HepG2 (cell line): ENCODE data around the gene LYSMD1. TPM values are rescaled to one million over a fixed set of nuclear protein-coding genes. Genes with fewer than 3 reads are reported as not detected.
A peak's percentile ranks its signal among the peaks of the same experiment; 100 is the strongest.

Experiments used
- ATF2 ChIP-seq: sonication (generic); formaldehyde crosslinking; IDR thresholded peaks from 2 replicates; pipeline ENCODE4 v1.4.0; 2020; ENCODE audit warnings: missing genetic modification reagents
- CENPX ChIP-seq: sonication (generic); formaldehyde crosslinking; IDR thresholded peaks from 2 replicates; pipeline ENCODE4 v1.9.0; 2021; ENCODE audit warnings: mild to moderate bottlenecking, missing genetic modification reagents, moderate library complexity
- CREB1 ChIP-seq, 2 experiments: fragments of 450-650 bp in 1 of 2; IDR thresholded peaks; 2 replicates each; pipeline ENCODE4 v1.6.1; 2016 to 2017; ENCODE audit warnings: control low read depth in 1 of 2, mild to moderate bottlenecking in 1 of 2, missing compliant biosample characterization in 1 of 2, missing genetic modification characterization in 1 of 2
- CSRNP1 ChIP-seq: sonication (generic); formaldehyde crosslinking; IDR thresholded peaks from 2 replicates; pipeline ENCODE4 v1.8.1; 2023; ENCODE audit warnings: mild to moderate bottlenecking, missing genetic modification reagents
- DBP ChIP-seq: sonication (generic); formaldehyde crosslinking; IDR thresholded peaks from 2 replicates; pipeline ENCODE4 v1.4.0; 2020; ENCODE audit warnings: missing genetic modification reagents; ENCODE audit errors: not compliant biosample characterization
- EEA1 ChIP-seq: sonication (generic); formaldehyde crosslinking; IDR thresholded peaks from 2 replicates; pipeline ENCODE4 v1.5.1; 2020; ENCODE audit warnings: mild to moderate bottlenecking, missing genetic modification reagents, borderline replicate concordance
- ELF4 ChIP-seq: sonication (generic); formaldehyde crosslinking; IDR thresholded peaks from 2 replicates; pipeline ENCODE4 v1.5.0; 2020; ENCODE audit warnings: missing genetic modification reagents, mild to moderate bottlenecking, moderate library complexity, borderline replicate concordance
- FOSL1 ChIP-seq: sonication (generic); formaldehyde crosslinking; IDR thresholded peaks from 2 replicates; pipeline ENCODE4 v1.9.0; 2021; ENCODE audit warnings: missing genetic modification reagents, borderline replicate concordance
- HIC2 ChIP-seq: sonication (generic); formaldehyde crosslinking; IDR thresholded peaks from 2 replicates; pipeline ENCODE4 v1.9.0; 2022; ENCODE audit warnings: low read depth, missing genetic modification reagents
- IKZF1 ChIP-seq: fragments of 450-650 bp; IDR thresholded peaks from 2 replicates; pipeline ENCODE4 v1.7.1; 2016
- MIXL1 ChIP-seq: IDR thresholded peaks from 2 replicates; pipeline ENCODE4 v1.6.1; 2016
- NR0B2 ChIP-seq: sonication (generic); formaldehyde crosslinking; IDR thresholded peaks from 2 replicates; pipeline ENCODE4 v1.4.0; 2020; ENCODE audit warnings: mild to moderate bottlenecking, missing genetic modification reagents
- TP53 ChIP-seq: sonication (generic); formaldehyde crosslinking; conservative IDR thresholded peaks from 2 replicates; pipeline ENCODE4 v1.4.0; 2020; ENCODE audit warnings: missing genetic modification reagents
- ZBTB3 ChIP-seq: sonication (generic); formaldehyde crosslinking; IDR thresholded peaks from 2 replicates; pipeline ENCODE4 v1.4.0; 2020; ENCODE audit warnings: low read depth, mild to moderate bottlenecking, moderate library complexity, missing genetic modification reagents, borderline replicate concordance
- ZBTB42 ChIP-seq: sonication (generic); formaldehyde crosslinking; IDR thresholded peaks from 2 replicates; pipeline ENCODE4 v1.5.0; 2020; ENCODE audit warnings: mild to moderate bottlenecking, missing genetic modification reagents
- ZFAT ChIP-seq: sonication (generic); formaldehyde crosslinking; conservative IDR thresholded peaks from 2 replicates; pipeline ENCODE4 v1.8.1; 2023; ENCODE audit warnings: missing genetic modification reagents, inconsistent platforms
- ZFP41 ChIP-seq: sonication (generic); formaldehyde crosslinking; IDR thresholded peaks from 2 replicates; pipeline ENCODE4 v1.4.0; 2020; ENCODE audit warnings: mild to moderate bottlenecking, missing genetic modification reagents, borderline replicate concordance
- ZNF503 ChIP-seq: sonication (generic); formaldehyde crosslinking; IDR thresholded peaks from 2 replicates; pipeline ENCODE4 v1.4.0; 2020; ENCODE audit warnings: missing genetic modification reagents
- ZNF652 ChIP-seq: IDR thresholded peaks from 2 replicates; pipeline ENCODE4 v1.6.1; 2016; ENCODE audit warnings: low read depth, borderline replicate concordance
- polyA plus RNA-seq, 8 experiments: library from polyadenylated mRNA; depleted of rRNA in 3 of 8; stranded (reverse) in 7 of 8; unstranded in 1 of 8; fragments of >200 nt; fragmentation: Illumina TruSeq in 4 of 8; extraction: Trizol in 4 of 8; gene quantifications; 2 replicates each; pipeline versions ENCODE4 v1.2.1 to v1.2.3, GENCODE V29; 2011 to 2016; ENCODE audit warnings: low read depth in 4 of 8, missing spikeins in 1 of 8, mixed read lengths in 1 of 8; ENCODE audit not compliant: insufficient read depth in 1 of 8
- total RNA-seq, 5 experiments: library from RNA; depleted of rRNA; stranded (reverse); fragments of >200 nt; fragmentation: Illumina TruSeq; extraction: Trizol; gene quantifications; 2 replicates each; pipeline ENCODE4 v1.2.3, GENCODE V29; 2016; ENCODE audit warnings: low read depth in 1 of 5

Gene LYSMD1
- total and polyA plus RNA-seq, 2 of the 13 experiments (the other 11 are each of a cell fraction or from before 2014, with no cell fraction given): 3.8 to 4.8 TPM

- TF ChIP-seq ZBTB3 (CRISPR knock-in tag) (no peak), CREB1 (IDR thresholded peaks at IDR 0.05) (0 out of 2 replicates have a peak, but pooled peaks have one; percentile 7), CREB1 (CRISPR knock-in tag; IDR thresholded peaks at IDR 0.05) (peak; percentile 64; the same call in 1 of the 2 replicates), CENPX (CRISPR knock-in tag) (no peak), EEA1 (CRISPR knock-in tag) (peak; percentile 65; the same call in 1 of the 2 replicates), ATF2 (peak; percentile 78), ZBTB42 (no peak), TP53 (CRISPR knock-in tag) (peak; percentile 28; the same call in 1 of the 2 replicates), IKZF1 (no peak), CSRNP1 (peak; percentile 72), ELF4 (CRISPR knock-in tag) (peak; percentile 87), ZFAT (CRISPR knock-in tag) (no peak), MIXL1 (CRISPR knock-in tag) (peak; percentile 80), NR0B2 (CRISPR knock-in tag) (0 out of 2 replicates have a peak, but pooled peaks have one; percentile 40), ZFP41 (CRISPR knock-in tag) (no peak), FOSL1 (CRISPR knock-in tag) (no peak), ZNF652 (peak; percentile 43; the same call in 1 of the 2 replicates), ZNF503 (CRISPR knock-in tag) (no peak), HIC2 (CRISPR knock-in tag) (0 out of 2 replicates have a peak, but pooled peaks have one; percentile 38), DBP (no peak)
Observed at GRCh38 chr1:151189637-151190445, 24.1 kb upstream of the LYSMD1 start, which contains the start of gene VPS72 (continued).
